OCI-LY7 (cell line): Measurements from ENCODE around the gene GET4.

ENCODE experiments used
- EZH2phosphoT487 ChIP-seq: fragments of 200-600 bp; sonication (generic); IDR thresholded peaks from 2 replicates; pipeline ENCODE4 v1.6.1; 2018; ENCODE audit warnings: low read depth, borderline replicate concordance, mild to moderate bottlenecking, mixed run types, antibody characterized with exemption, low read length, moderate library complexity, mixed read lengths
- TF ChIP-seq, protein P1 (sequence below): fragments of 200-600 bp; sonication (generic); conservative IDR thresholded peaks from 2 replicates; pipeline ENCODE4 v1.5.1; 2014; ENCODE audit warnings: mild to moderate bottlenecking, antibody characterized with exemption, low read length, moderate library complexity, mixed read lengths

DNA sequence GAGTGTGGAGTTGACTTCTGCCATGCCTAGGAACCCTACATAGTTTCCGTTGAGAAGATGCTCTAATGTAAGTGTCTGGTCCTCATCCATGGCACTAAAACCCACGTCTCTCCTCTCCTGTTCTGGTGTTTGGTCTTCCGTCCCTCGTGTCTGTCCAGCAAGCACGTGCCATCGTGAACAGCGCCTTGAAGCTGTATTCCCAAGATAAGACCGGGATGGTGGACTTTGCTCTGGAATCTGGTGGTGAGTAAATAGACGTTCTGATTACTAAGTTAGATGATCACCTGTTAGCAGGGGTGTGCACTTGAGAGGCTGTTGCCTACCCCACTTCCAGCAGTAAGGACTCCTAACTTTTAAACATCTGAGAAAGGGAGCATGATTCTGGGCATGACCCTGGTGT lies 15.1 kb upstream of the GET4 start:
- TF ChIP-seq, protein P1, sequence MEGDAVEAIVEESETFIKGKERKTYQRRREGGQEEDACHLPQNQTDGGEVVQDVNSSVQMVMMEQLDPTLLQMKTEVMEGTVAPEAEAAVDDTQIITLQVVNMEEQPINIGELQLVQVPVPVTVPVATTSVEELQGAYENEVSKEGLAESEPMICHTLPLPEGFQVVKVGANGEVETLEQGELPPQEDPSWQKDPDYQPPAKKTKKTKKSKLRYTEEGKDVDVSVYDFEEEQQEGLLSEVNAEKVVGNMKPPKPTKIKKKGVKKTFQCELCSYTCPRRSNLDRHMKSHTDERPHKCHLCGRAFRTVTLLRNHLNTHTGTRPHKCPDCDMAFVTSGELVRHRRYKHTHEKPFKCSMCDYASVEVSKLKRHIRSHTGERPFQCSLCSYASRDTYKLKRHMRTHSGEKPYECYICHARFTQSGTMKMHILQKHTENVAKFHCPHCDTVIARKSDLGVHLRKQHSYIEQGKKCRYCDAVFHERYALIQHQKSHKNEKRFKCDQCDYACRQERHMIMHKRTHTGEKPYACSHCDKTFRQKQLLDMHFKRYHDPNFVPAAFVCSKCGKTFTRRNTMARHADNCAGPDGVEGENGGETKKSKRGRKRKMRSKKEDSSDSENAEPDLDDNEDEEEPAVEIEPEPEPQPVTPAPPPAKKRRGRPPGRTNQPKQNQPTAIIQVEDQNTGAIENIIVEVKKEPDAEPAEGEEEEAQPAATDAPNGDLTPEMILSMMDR, result no peak
- no peak for TF ChIP-seq EZH2phosphoT487
